ENCODE measurements around the gene COX5A.
"Not testable (repeated sequence)": the region's sequence is repeated elsewhere in the genome, so short reads cannot be mapped to it uniquely, and the experiment has no call there.

The COX5A gene

GRCh38 chr15:74895830-74896229 is 42.0 kb downstream of the COX5A start:
- no peak for TF ChIP-seq POLR2A (IDR thresholded peaks at IDR 0.05; ENCODE audit: extremely low read depth, insufficient read length)
- no peak for TF ChIP-seq MYC (IDR thresholded peaks at IDR 0.05; ENCODE audit: low read depth, low read length)
- no peak for TF ChIP-seq CTCF (IDR thresholded peaks at IDR 0.05; ENCODE audit: low read depth, low read length)
- no peak for TF ChIP-seq MAX (IDR thresholded peaks at IDR 0.05; ENCODE audit: low read depth, low read length)
- no peak for DNase-seq (ENCODE audit: low read depth)
- no peak overlapping the region for H3K4me3 ChIP-seq (ENCODE audit: low read depth, low read length)

- DNase-seq (ENCODE audit: low read depth); H3K4me3 ChIP-seq (ENCODE audit: low read depth, low read length): not testable (repeated sequence)
Observed at GRCh38 chr15:74894383-74894782, 43.5 kb downstream of the COX5A start.

GRCh38 chr15:74893627-74894026 is 44.2 kb downstream of the COX5A start:
- no peak overlapping the region for H3K4me3 ChIP-seq (ENCODE audit: low read depth, low read length)
- TF ChIP-seq CTCF (IDR thresholded peaks at IDR 0.05; ENCODE audit: low read depth, low read length) = no peak
- TF ChIP-seq MYC (IDR thresholded peaks at IDR 0.05; ENCODE audit: low read depth, low read length) = no peak
- TF ChIP-seq MAX (IDR thresholded peaks at IDR 0.05; ENCODE audit: low read depth, low read length) = no peak
- TF ChIP-seq POLR2A (IDR thresholded peaks at IDR 0.05; ENCODE audit: extremely low read depth, insufficient read length) = no peak
- DNase-seq (ENCODE audit: low read depth) = no peak

- no peak for DNase-seq (ENCODE audit: low read depth)
- TF ChIP-seq MYC (IDR thresholded peaks at IDR 0.05; ENCODE audit: low read depth, low read length) = no peak
- TF ChIP-seq POLR2A (IDR thresholded peaks at IDR 0.05; ENCODE audit: extremely low read depth, insufficient read length) = no peak
- H3K4me3 ChIP-seq (ENCODE audit: low read depth, low read length) = no peak overlapping the region
Observed at GRCh38 chr15:74892931-74893330, 44.9 kb downstream of the COX5A start.

GRCh38 chr15:74892313-74892712 is 45.6 kb downstream of the COX5A start:
- TF ChIP-seq MYC (IDR thresholded peaks at IDR 0.05; ENCODE audit: low read depth, low read length) (no peak), MAX (IDR thresholded peaks at IDR 0.05; ENCODE audit: low read depth, low read length) (no peak), CTCF (IDR thresholded peaks at IDR 0.05; ENCODE audit: low read depth, low read length) (no peak), POLR2A (IDR thresholded peaks at IDR 0.05; ENCODE audit: extremely low read depth, insufficient read length) (no peak)
- H3K4me3 ChIP-seq (ENCODE audit: low read depth, low read length) = no peak overlapping the region
- no peak for DNase-seq (ENCODE audit: low read depth)

GRCh38 chr15:74891469-74891868 is 46.4 kb downstream of the COX5A start:
- no peak for DNase-seq (ENCODE audit: low read depth)
- no peak overlapping the region for H3K4me3 ChIP-seq (ENCODE audit: low read depth, low read length)
- no peak for TF ChIP-seq CTCF (IDR thresholded peaks at IDR 0.05; ENCODE audit: low read depth, low read length)
- TF ChIP-seq POLR2A (IDR thresholded peaks at IDR 0.05; ENCODE audit: extremely low read depth, insufficient read length) = no peak
- TF ChIP-seq MAX (IDR thresholded peaks at IDR 0.05; ENCODE audit: low read depth, low read length) = no peak
- no peak for TF ChIP-seq MYC (IDR thresholded peaks at IDR 0.05; ENCODE audit: low read depth, low read length)

GRCh38 chr15:74890665-74890960 is 47.3 kb downstream of the COX5A start:
- H3K4me3 ChIP-seq (ENCODE audit: low read depth, low read length) = peak overlapping the region; percentile 95
- TF ChIP-seq POLR2A (IDR thresholded peaks at IDR 0.05; ENCODE audit: extremely low read depth, insufficient read length) = no peak
- TF ChIP-seq MYC (IDR thresholded peaks at IDR 0.05; ENCODE audit: low read depth, low read length) = no peak
- no peak for TF ChIP-seq MAX (IDR thresholded peaks at IDR 0.05; ENCODE audit: low read depth, low read length)
- DNase-seq (ENCODE audit: low read depth) = no peak

Measured in NB4 (cell line).